Testis (tissue), 2 donors: ENCODE results near the gene FEN1.
A peak's percentile ranks its signal among the peaks of the same experiment; 100 is the strongest.

Experiments
- POLR2A ChIP-seq: fragments of 450-650 bp; IDR thresholded peaks from one replicate; pipeline ENCODE4 v1.6.1; 2017; ENCODE audit warnings: antibody characterized with exemption, mild to moderate bottlenecking, moderate library complexity
- TF ChIP-seq, protein P1 (sequence below), 3 experiments: fragments of 450-650 bp in 2 of 3; fragments of 200-600 bp in 1 of 3; sonication (generic) in 1 of 3; IDR thresholded peaks; one replicate each; pipeline ENCODE4 v1.5.1; 2016 to 2019; ENCODE audit warnings: antibody characterized with exemption in 3 of 3, mild to moderate bottlenecking in 2 of 3, moderate library complexity in 1 of 3

DNA sequence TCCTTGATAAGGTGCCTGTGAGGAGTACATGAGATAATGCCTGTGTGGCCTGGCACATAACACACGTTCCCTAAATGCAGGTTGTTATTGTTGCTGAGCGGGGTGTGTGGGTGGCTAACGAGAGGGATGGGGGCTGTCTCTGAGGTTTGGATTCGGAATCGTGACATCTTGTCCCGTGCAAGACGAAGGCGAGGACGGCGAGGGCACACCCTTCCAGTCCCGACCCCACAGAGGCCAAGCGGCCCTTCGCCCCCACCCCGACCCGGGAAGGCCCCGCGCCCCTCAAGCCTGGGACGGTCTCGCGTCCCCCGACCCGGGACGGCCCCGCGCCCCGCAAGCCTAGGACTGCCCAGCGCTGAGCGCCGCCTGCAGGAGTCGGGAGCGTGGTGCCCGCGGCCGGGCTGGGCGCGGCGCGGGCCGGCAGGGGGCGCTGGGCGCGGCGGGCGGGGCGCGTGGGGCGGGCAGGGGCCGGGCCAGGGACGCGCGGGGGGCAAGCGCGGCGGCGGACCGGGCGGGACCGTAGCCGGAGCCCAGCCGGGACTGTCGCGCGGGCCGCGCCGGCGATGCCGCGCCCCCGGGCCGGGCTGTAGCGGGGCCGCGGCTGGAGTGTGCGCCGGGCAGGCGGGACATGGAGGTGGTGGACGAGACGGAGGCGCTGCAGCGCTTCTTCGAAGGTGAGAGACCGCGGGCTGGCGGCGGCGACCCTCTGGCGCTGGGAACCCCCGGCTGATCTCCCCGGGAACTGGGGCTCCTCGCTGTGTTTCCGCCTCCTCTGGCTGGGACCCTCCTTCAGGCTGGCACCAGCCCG, 40.4 kb upstream of the FEN1 start, which contains the start of gene MYRF:
- TF ChIP-seq POLR2A = no peak
- TF ChIP-seq, protein P1, sequence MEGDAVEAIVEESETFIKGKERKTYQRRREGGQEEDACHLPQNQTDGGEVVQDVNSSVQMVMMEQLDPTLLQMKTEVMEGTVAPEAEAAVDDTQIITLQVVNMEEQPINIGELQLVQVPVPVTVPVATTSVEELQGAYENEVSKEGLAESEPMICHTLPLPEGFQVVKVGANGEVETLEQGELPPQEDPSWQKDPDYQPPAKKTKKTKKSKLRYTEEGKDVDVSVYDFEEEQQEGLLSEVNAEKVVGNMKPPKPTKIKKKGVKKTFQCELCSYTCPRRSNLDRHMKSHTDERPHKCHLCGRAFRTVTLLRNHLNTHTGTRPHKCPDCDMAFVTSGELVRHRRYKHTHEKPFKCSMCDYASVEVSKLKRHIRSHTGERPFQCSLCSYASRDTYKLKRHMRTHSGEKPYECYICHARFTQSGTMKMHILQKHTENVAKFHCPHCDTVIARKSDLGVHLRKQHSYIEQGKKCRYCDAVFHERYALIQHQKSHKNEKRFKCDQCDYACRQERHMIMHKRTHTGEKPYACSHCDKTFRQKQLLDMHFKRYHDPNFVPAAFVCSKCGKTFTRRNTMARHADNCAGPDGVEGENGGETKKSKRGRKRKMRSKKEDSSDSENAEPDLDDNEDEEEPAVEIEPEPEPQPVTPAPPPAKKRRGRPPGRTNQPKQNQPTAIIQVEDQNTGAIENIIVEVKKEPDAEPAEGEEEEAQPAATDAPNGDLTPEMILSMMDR (IDR thresholded peaks at IDR 0.05) = peak; percentile 31 to 66 (median 34)
